ENCODE data around the gene ATP2C1.
"Not testable (repeated sequence)": the region's sequence is repeated elsewhere in the genome, so short reads cannot be mapped to it uniquely, and the experiment has no call there.

Gene ATP2C1

GRCh38 chr3:130991126-130991525 lies 97.2 kb downstream of the ATP2C1 start:
- DNase-seq = no peak

DNA sequence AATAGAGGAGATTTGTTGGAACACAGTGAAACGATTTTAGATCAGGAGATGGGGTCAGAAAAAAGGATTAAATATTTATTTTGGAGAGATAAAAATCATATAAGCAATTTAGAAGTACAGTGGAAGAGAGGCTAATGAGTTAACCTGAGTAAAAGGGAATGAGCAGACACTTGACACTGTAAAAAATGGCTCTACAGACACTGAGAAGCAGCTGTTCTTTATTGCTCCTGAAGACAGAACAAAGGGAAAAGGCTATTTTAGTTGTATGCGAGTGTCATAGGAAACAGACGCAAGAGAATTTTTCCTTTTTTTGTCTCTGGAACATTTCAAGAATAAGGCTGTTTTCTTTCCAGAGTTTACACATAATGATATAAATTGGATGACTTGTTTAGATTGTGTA lies 98.5 kb downstream of the ATP2C1 start:
- DNase-seq = peak; percentile 10

- DNase-seq = no peak
Observed at GRCh38 chr3:130997289-130997688, 103.4 kb downstream of the ATP2C1 start.

DNA sequence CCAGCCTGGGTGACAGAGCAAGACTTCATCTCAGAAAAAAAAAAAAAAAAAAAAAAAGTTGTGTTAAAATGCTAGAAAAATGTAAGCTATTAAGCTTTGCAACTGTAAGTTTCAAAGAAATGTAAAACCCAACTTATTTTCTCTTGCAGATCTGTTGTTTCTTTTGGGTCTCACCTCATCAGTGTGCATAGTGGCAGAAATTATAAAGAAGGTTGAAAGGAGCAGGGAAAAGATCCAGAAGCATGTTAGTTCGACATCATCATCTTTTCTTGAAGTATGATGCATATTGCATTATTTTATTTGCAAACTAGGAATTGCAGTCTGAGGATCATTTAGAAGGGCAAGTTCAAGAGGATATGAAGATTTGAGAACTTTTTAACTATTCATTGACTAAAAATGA lies 107.2 kb downstream of the ATP2C1 start:
- DNase-seq = no peak

DNA sequence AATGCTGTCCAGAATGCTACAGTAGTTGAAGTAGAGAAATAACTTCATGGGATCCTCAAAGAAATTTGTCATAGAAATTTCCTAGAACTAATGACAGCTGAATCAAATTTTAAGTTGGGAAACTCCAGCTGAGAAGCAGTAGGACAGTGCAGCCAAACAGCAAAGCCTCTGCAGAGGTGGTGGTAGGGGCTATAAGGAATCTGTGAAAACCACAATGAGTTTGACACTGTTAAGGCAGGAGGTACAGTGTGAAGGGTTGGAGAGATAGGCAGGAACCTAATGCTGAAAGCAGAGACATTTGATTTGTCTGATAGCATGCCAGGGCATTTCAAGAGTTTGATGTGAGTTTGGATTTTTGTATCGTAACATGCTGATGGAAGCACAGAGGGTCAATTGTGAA lies 110.7 kb downstream of the ATP2C1 start:
- no peak for DNase-seq

GRCh38 chr3:131007256-131007655 lies 113.4 kb downstream of the ATP2C1 start:
- no peak for DNase-seq

DNA sequence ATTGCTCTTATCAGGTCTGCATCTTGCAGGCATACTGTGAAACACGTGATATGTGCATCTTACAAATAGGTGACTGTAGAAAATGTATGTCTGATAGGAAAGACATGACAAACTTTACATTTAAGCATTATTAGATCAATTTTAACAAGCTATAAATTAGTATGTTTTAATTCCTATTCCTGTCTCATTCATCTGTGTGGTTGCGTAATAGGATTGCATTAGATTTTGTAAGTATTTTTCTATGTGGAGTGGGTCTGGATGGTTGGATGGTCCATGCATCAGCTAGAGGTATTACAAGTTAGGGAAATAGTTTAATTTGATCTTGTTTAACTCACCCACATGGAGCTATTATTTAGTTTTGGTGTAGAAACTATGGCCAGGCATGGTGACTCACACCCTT lies 113.9 kb downstream of the ATP2C1 start:
- DNase-seq = no peak

DNA sequence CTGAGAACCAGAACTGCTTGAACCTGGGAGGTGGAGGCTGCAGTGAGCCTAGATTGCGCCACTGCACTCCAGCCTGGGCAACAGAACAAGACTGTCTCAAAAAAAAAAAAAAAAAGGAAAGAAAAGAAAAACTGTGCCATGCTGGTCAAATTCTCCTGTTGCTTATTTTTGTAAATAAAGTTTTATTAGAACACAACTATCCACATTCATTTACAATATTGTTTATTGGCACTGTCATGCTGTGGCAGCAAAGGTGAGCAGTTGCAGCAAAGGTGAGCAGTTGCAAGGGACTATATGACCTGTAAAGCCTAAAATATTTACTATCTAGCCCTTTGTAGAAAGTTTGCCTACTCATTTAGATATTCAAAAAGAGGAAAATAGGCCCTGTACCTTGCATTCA lies 114.4 kb downstream of the ATP2C1 start:
- no peak for DNase-seq

DNA sequence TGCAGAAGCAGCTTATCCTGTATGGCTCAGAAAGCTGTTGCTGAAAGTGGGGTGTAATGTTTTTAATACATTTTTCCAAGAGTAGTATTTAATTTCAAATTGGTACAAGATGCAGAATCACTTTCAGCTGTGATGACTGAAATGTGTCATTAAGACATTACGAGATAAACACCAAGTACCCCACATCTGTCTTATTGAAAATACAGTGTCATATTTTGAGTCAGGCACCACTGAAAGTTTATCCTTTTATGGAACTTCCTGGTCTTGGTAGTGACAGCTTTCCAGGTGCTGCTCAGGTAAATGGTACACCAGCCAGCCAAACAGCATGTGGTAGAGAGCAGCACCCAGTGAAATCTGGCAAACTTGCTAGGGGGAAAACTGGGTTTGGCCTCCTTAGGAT lies 115.8 kb downstream of the ATP2C1 start:
- no peak for DNase-seq

GRCh38 chr3:131018970-131019369 lies 125.1 kb downstream of the ATP2C1 start:
- DNase-seq = no peak

DNA sequence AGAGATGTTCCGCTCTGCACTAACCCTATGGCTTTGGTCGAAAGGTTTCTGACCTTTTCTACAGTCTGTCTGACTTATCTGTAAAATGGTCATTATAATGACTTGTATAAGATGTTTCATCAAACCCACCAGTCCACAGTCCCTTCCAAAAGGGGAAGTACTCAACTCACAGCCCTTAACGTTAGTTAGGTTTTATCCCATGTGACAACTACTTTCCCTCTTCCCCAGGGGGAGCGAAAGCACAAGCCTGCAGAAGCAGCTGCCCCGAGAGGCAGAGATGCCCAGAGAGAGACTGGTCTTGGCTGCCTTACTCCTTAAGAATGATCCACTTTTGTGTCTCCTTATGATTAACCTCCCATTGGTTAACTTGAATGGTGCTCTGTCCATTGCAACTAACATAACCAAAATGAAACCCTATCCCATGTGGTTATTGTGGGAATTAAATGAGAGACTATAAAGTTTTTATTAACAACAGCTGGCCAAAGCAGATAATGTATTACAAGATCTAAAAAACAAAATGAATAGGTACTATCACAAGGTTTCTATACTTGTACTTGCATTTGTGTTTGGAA lies 126.3 kb downstream of the ATP2C1 start:
- no peak for DNase-seq

DNA sequence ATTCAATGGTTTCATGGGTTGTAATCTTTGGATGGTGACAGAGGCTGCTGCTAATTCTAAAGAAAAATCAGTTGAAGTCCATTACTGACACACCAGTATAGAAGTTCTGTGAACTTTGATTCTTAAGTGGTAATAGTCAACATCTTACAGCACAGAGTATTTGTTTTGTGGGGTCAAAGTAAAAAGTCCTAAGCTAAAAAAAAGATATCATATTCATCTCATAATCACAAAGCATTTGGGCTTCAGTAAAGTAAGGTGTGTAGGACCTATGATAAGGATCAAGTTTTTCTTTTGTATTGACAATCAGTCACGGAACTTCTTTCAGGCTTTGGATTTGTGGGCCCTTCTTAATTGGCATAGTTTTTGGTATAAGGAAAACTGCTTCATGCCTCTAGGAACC lies 131.7 kb downstream of the ATP2C1 start:
- DNase-seq = no peak

DNA sequence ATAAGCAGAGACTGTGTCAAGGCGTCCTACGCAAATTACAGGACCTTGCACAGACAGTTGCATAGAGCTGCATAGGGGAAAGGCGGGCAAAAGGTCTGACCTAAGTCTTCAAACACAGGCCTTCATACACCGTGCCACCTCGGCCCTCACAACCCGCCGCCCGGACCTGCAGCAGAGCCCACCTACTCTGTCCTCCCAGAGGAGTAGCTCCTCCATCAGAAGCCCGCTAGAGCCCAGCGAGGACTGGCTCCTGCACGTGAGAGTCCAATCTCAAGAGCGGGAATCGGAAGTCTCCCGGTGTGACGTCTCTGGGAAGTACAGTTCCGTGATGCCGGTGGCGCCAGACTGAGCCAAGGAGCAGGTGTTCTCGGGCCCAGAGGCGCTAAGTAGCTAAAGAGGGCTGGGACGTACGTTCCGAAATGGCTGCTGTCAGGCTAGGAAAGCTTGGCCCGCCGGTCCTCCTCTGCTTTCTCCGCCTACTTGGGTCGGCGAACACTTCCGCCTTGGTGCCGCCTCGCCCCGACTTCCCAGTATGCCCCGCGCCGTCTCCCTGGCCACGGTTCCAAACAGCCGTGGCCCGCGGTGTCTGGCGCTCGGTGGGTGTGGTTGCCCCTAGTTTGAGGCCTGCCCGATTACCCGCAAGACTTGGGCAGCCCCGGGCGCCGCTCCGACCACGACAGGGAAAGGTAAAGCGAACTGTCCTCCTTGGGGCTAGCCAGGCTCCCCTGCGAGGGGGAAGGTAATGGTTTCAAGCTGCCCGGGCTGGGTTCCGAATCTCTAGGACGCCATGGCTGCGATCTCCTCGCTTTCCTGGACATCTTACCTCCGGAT lies 132.7 kb downstream of the ATP2C1 start, which contains the start of the genes ASTE1 and NEK11:
Gene ASTE1 (minus strand): TSS at position 505 of the 831 bp plus-strand sequence. CDS start 1,519 bp downstream, outside the sequence.
Gene NEK11 (plus strand): TSS at position 557 of the 831 bp plus-strand sequence. CDS start 2,832 bp downstream, outside the sequence.
- peak; percentile 96 for DNase-seq

- DNase-seq = no peak
Observed at GRCh38 chr3:131028844-131029243, 135.0 kb downstream of the ATP2C1 start.

GRCh38 chr3:131031660-131032059 lies 137.8 kb downstream of the ATP2C1 start:
- DNase-seq = no peak

- DNase-seq = peak; percentile 50
Observed at GRCh38 chr3:131033480-131034080, 139.7 kb downstream of the ATP2C1 start.

- no peak for DNase-seq
Observed at GRCh38 chr3:131036200-131036816, 142.4 kb downstream of the ATP2C1 start.

- no peak for DNase-seq
Observed at GRCh38 chr3:131036986-131037385, 143.1 kb downstream of the ATP2C1 start.

DNA sequence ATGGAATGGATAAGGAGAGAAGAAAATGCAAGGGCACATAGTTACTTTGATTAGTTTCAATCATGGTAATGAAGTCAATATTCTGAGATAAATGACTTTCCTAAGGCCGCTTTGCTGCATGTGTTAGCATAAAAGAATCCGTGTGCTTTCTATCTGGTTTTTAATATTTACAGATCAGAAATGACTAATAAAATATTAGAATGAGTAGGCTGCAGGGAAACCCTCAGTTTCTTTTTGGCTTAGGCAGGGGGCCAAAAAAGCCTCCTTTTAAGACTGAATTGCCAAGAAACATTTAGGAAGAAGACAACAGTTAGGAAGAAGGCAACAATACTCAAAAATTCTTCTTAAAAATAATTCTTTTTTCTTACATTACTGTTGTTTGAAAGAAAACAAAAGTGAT lies 144.4 kb downstream of the ATP2C1 start:
- DNase-seq = no peak

GRCh38 chr3:131042271-131042985 lies 148.5 kb downstream of the ATP2C1 start:
- DNase-seq = not testable (repeated sequence)

GRCh38 chr3:131047582-131047981 lies 153.7 kb downstream of the ATP2C1 start:
- no peak for DNase-seq

DNA sequence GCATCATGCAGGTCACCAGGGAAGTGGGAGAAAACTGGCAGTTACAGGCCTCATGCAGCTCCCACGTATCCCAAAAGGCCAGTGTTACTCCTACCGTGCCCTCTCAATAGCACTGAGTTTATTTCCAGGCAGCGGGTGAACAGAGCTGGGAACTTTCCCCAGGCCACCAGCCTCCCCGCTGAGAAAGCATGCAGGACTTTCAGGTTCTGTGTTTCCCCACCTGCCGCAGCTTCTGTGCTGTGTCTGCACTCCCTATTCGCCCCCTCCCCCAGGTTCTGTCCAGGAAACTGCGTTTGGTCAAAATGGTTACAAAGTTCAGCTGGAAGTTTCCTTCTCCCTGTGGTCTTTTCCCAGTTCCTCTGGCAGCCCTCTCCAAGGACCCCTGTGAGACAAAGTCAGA lies 154.1 kb downstream of the ATP2C1 start:
- no peak for DNase-seq

DNA sequence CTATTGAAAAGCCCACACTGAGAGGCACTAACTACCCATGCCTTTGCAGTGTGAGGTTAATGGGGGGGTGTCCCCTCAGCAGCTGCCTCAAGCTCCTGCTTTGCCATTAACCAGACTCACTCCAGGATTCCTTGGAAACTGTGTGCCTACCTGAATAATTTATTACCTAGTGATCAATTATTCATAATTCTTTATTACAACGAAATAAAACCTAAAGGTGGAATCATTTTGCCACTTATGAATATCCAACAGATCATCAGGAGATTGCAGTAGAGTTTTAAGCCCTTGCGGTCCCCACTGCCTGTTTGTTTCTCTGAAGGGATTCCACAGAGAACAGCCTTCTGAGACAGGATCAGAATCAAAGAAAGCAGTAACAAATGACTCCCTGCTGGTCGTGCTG lies 156.1 kb downstream of the ATP2C1 start:
- no peak for DNase-seq
